KMS-11 (cell line): ENCODE measurements around the gene SYNE1.

Experiments
- H2AFZ ChIP-seq: fragments of 200-600 bp; sonication (generic); 2 replicates; pipeline ENCODE4 v1.6.1; 2016; ENCODE audit warnings: antibody characterized with exemption, mixed run types, low read depth
- H3K27ac ChIP-seq: fragments of 200-600 bp; sonication (generic); 2 replicates; pipeline ENCODE4 v1.6.1; 2016; ENCODE audit warnings: mild to moderate bottlenecking, mixed run types
- H3K27me3 ChIP-seq: fragments of 200-600 bp; sonication (generic); 2 replicates; pipeline ENCODE4 v1.6.1; 2017; ENCODE audit warnings: mild to moderate bottlenecking, low read depth, mixed run types, moderate library complexity; ENCODE audit not compliant: insufficient read depth
- H3K36me3 ChIP-seq: fragments of 200-600 bp; sonication (generic); 2 replicates; pipeline ENCODE4 v1.6.1; 2017; ENCODE audit warnings: mild to moderate bottlenecking, mixed run types; ENCODE audit not compliant: insufficient read depth
- H3K4me1 ChIP-seq: fragments of 200-600 bp; sonication (generic); 2 replicates; pipeline ENCODE4 v1.6.1; 2016; ENCODE audit warnings: mild to moderate bottlenecking, low read depth, mixed run types; ENCODE audit not compliant: poor library complexity, severe bottlenecking
- H3K4me2 ChIP-seq: fragments of 200-600 bp; sonication (generic); 2 replicates; pipeline ENCODE4 v1.7.0; 2016; ENCODE audit warnings: mild to moderate bottlenecking, mixed run types
- H3K4me3 ChIP-seq: fragments of 200-600 bp; sonication (generic); IDR thresholded peaks from 2 replicates; pipeline ENCODE4 v1.6.1; 2017; ENCODE audit warnings: low read depth, low read length, mixed read lengths; ENCODE audit not compliant: insufficient read depth
- H3K79me2 ChIP-seq: fragments of 200-600 bp; sonication (generic); 2 replicates; pipeline ENCODE4 v1.6.1; 2016; ENCODE audit warnings: low read depth, mixed run types; ENCODE audit not compliant: insufficient read depth
- H3K9ac ChIP-seq: fragments of 200-600 bp; sonication (generic); 2 replicates; pipeline ENCODE4 v1.6.1; 2016; ENCODE audit warnings: mild to moderate bottlenecking, mixed run types
- H4K20me1 ChIP-seq: fragments of 200-600 bp; sonication (generic); 2 replicates; pipeline ENCODE4 v1.6.1; 2016; ENCODE audit warnings: mild to moderate bottlenecking, mixed run types; ENCODE audit not compliant: insufficient read depth
- CTCF ChIP-seq: fragments of 200-600 bp; sonication (generic); conservative IDR thresholded peaks from 2 replicates; pipeline ENCODE4 v1.6.1; 2017; ENCODE audit warnings: low read depth, mild to moderate bottlenecking, antibody characterized with exemption, low read length, moderate library complexity, mixed read lengths

The SYNE1 gene

DNA sequence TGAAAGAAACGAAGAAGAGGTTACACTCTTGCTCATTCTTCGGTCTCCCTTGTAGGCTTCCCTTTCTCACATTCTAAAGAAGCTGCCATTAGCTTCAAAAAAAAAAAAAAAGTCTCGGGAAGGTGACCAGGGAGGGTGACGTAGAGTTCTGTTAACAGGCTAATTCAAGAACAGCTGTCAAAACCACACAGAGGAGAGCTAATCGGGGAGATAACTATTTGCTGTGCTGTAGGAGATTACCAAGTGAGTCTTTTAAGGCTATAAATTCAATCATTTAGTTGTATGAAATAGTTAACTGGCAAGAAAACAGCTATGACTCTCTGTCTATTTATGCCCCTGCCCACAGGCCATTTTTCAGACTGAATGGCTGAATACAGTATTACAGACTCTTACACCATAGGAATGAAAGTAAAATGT, 256.8 kb downstream of the SYNE1 start:
- no peak overlapping the region for H3K4me3 ChIP-seq
- H4K20me1 ChIP-seq: no peaks in the 10 kb centered on the region
- H2AFZ ChIP-seq: no peak overlapping the region
- H3K4me1 ChIP-seq: no peaks in the 10 kb centered on the region
- no peak for TF ChIP-seq CTCF
- no peaks in the 10 kb centered on the region for H3K27me3 ChIP-seq
- H3K9ac ChIP-seq: no peak overlapping the region
- H3K79me2 ChIP-seq: no peaks in the 10 kb centered on the region
- no peak overlapping the region for H3K4me2 ChIP-seq
- no peaks in the 10 kb centered on the region for H3K36me3 ChIP-seq
- H3K27ac ChIP-seq: no peak overlapping the region

- Histone ChIP-seq H3K27ac (no peak overlapping the region), H2AFZ (no peak overlapping the region), H3K9ac (no peak overlapping the region), H4K20me1 (no peaks in the 10 kb centered on the region), H3K4me2 (no peak overlapping the region), H3K36me3 (no peaks in the 10 kb centered on the region), H3K79me2 (no peaks in the 10 kb centered on the region), H3K4me1 (no peaks in the 10 kb centered on the region), H3K4me3 (no peak overlapping the region), H3K27me3 (no peaks in the 10 kb centered on the region)
- no peak for TF ChIP-seq CTCF
Measured at GRCh38 chr6:152379423-152379822, 257.7 kb downstream of the SYNE1 start.

DNA sequence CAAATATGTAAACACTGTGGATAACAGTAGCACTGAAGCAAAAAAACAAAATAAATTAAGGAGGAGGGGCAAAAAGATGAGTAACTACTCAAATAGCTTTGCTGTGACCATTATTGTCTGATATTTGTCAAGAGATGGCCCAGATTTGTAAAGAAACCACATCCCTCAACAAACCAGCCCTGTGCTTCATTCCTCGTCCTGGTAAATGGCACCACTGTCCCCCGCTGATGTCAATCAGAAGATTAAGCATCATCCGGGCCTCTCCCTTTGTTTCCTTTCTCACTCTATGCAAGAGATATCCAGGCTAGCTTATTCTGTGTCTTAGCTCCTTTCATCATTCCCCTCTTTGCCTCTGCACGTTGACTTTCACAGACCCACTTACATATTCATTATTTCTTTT, 259.0 kb downstream of the SYNE1 start:
- no peak overlapping the region for H2AFZ ChIP-seq
- no peak overlapping the region for H3K27ac ChIP-seq
- H3K9ac ChIP-seq: no peak overlapping the region
- no peaks in the 10 kb centered on the region for H3K79me2 ChIP-seq
- no peak overlapping the region for H3K4me3 ChIP-seq
- no peaks in the 10 kb centered on the region for H3K36me3 ChIP-seq
- no peaks in the 10 kb centered on the region for H4K20me1 ChIP-seq
- no peaks in the 10 kb centered on the region for H3K4me1 ChIP-seq
- no peak overlapping the region for H3K4me2 ChIP-seq
- TF ChIP-seq CTCF: no peak
- no peaks in the 10 kb centered on the region for H3K27me3 ChIP-seq

GRCh38 chr6:152375197-152375596, 262.0 kb downstream of the SYNE1 start:
- Histone ChIP-seq H2AFZ (no peak overlapping the region), H4K20me1 (no peaks in the 10 kb centered on the region), H3K9ac (no peak overlapping the region)

More at GRCh38 chr6:152375197-152375596, 262.0 kb downstream of the SYNE1 start:
- no peaks in the 10 kb centered on the region for H3K36me3 ChIP-seq
- H3K27me3 ChIP-seq: no peaks in the 10 kb centered on the region
- TF ChIP-seq CTCF: no peak
- no peaks in the 10 kb centered on the region for H3K79me2 ChIP-seq
- no peak overlapping the region for H3K27ac ChIP-seq
- H3K4me1 ChIP-seq: no peaks in the 10 kb centered on the region
- H3K4me3 ChIP-seq: no peak overlapping the region
- no peak overlapping the region for H3K4me2 ChIP-seq
